ENCODE results near the gene B3GALT6. TPM values are rescaled to one million over a fixed set of nuclear protein-coding genes. Genes with fewer than 3 reads are reported as not detected.

Gene B3GALT6
- total RNA-seq, 1 donor from 2014 or later: 31.9 TPM

DNA sequence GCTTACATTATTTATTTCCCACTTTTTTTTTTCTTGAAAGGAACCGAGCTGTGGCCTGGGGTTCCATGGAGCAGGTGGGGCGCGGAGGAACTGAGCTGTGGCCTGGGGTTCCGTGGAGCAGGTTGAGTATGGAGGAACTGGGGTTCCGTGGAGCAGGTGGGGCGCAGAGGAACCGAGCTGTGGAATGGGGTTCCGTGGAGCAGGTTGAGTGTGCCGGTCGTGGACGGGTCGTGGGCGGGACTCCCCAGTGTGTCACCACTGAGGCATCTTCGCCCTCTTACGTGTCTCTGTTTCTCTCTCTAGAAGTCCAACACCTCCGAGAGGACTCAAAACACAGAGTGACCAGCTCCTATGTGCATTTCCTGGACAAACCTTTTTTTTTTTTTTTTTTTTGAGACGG lies 47.0 kb downstream of the B3GALT6 start:
- Mint-ChIP-seq H3K4me3 (ENCODE audit: low read depth) (no peak overlapping the region), H3K4me1 (ENCODE audit: low read depth) (peaks cover 4% of the 10 kb centered on the region), H3K36me3 (ENCODE audit: insufficient read depth) (no peaks in the 10 kb centered on the region), H3K27ac (no peak overlapping the region), H3K27me3 (no peaks in the 10 kb centered on the region), H3K9me3 (ENCODE audit: low read depth) (no peaks in the 10 kb centered on the region)
- DNase-seq (ENCODE audit: low spot score, unreplicated experiment): no peak
- TF ChIP-seq CTCF (IDR thresholded peaks at IDR 0.05; ENCODE audit: unreplicated experiment): no peak

GRCh38 chr1:1280782-1281481 lies 48.9 kb downstream of the B3GALT6 start:
- H3K4me3 Mint-ChIP-seq (ENCODE audit: low read depth): no peak overlapping the region

DNA sequence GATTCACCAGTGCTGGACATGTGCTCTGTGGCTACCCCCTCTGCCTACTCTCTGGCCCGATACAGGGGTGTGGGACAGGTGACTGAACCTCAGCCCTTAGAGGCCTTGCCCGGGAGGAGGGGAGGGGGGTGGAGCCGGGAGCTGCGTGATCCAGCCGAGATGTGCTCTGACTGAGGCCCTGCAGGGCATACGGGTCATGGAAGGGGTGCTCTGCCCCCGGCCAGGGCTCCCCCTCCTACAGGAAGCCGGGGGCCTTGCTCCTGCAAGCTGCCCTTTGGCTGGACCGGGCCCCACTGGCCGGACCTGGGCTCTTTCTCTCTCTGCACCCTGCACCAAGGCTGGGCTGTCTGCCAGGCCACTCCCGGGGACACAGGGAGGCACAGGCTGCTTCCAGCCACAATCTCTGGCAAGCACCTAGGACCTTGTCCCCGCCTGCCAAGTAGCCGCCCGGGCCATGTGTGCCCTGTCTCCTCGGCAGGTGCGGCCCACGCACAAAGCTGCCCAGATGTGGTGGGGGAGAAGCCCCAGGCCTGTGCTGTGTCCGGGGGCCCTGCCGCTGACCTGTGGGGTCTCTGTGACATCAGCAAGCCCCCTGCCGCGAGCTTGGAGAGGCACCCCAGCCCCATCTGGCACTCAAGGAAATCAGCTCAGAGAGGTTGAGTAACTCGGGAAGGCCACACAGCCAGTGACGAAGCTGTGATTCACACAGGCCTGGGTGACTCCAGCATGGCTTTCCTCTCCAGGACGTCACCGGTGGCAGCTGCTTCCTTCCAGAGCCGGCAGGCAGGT lies 49.7 kb downstream of the B3GALT6 start:
- no peaks in the 10 kb centered on the region for H3K9me3 Mint-ChIP-seq (ENCODE audit: low read depth)
- H3K4me1 Mint-ChIP-seq (ENCODE audit: low read depth): no peaks in the 10 kb centered on the region
- H3K4me3 Mint-ChIP-seq (ENCODE audit: low read depth): no peak overlapping the region
- no peak overlapping the region for H3K27ac Mint-ChIP-seq
- no peak for TF ChIP-seq CTCF (IDR thresholded peaks at IDR 0.05; ENCODE audit: unreplicated experiment)
- H3K36me3 Mint-ChIP-seq (ENCODE audit: insufficient read depth): no peaks in the 10 kb centered on the region
- H3K27me3 Mint-ChIP-seq: no peaks in the 10 kb centered on the region
- no peak for DNase-seq (ENCODE audit: low spot score, unreplicated experiment)

More at GRCh38 chr1:1280782-1281481, 48.9 kb downstream of the B3GALT6 start:
- DNase-seq (ENCODE audit: low spot score, unreplicated experiment): no peak
- no peaks in the 10 kb centered on the region for H3K9me3 Mint-ChIP-seq (ENCODE audit: low read depth)
- H3K27ac Mint-ChIP-seq: no peak overlapping the region
- H3K4me1 Mint-ChIP-seq (ENCODE audit: low read depth): no peaks in the 10 kb centered on the region
- TF ChIP-seq CTCF (IDR thresholded peaks at IDR 0.05; ENCODE audit: unreplicated experiment): no peak
- no peaks in the 10 kb centered on the region for H3K36me3 Mint-ChIP-seq (ENCODE audit: insufficient read depth)
- no peaks in the 10 kb centered on the region for H3K27me3 Mint-ChIP-seq

DNA sequence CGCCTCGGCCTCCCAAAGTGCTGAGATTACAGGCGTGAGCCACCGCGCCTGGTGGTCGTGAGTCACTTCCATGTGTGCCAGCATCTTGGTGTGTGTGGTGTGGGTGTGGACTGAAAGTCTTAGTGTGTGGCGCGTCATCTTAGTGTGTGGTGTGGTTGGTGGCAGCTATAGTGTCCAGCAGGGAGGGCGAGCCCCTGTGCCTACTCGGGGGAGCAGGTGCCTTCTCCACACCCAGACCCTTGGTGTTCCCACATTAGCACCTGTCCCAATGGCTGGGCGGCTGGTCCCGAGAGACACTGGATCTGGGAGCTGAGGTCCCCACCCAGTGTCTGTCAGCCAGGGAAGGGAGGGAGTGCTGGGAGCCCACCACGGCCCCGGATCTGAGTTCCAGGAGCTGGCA lies 51.0 kb downstream of the B3GALT6 start:
- Mint-ChIP-seq H3K4me3 (ENCODE audit: low read depth) (no peak overlapping the region), H3K27me3 (no peaks in the 10 kb centered on the region), H3K36me3 (ENCODE audit: insufficient read depth) (no peaks in the 10 kb centered on the region), H3K4me1 (ENCODE audit: low read depth) (no peaks in the 10 kb centered on the region), H3K27ac (peak overlapping the region; percentile 13), H3K9me3 (ENCODE audit: low read depth) (no peaks in the 10 kb centered on the region)
- no peak for DNase-seq (ENCODE audit: low spot score, unreplicated experiment)
- TF ChIP-seq CTCF (IDR thresholded peaks at IDR 0.05; ENCODE audit: unreplicated experiment): no peak

- H3K9me3 Mint-ChIP-seq (ENCODE audit: low read depth): no peaks in the 10 kb centered on the region
- TF ChIP-seq CTCF (IDR thresholded peaks at IDR 0.05; ENCODE audit: unreplicated experiment): no peak
- H3K4me3 Mint-ChIP-seq (ENCODE audit: low read depth): no peak overlapping the region
- no peak overlapping the region for H3K27ac Mint-ChIP-seq
- H3K36me3 Mint-ChIP-seq (ENCODE audit: insufficient read depth): no peaks in the 10 kb centered on the region
- no peaks in the 10 kb centered on the region for H3K4me1 Mint-ChIP-seq (ENCODE audit: low read depth)
- no peaks in the 10 kb centered on the region for H3K27me3 Mint-ChIP-seq
- no peak for DNase-seq (ENCODE audit: low spot score, unreplicated experiment)
These were observed 51.8 kb downstream of the B3GALT6 start for GRCh38 chr1:1283821-1284220.

Other genes starting within 250 kb of the B3GALT6 start
- gene HES4, start 232.1 kb upstream of the B3GALT6 start, total RNA-seq: 83.8 and 87.4 TPM in 2 replicates
- gene ISG15, start 218.7 kb upstream of the B3GALT6 start, total RNA-seq: 13.6 and 14.3 TPM in 2 replicates
- gene AGRN, start 212.1 kb upstream of the B3GALT6 start, total RNA-seq: 330 and 335 TPM in 2 replicates
- gene RNF223, start 157.9 kb upstream of the B3GALT6 start, total RNA-seq: not detected in 2 replicates
- 21.3 and 23.2 TPM in 2 replicates for gene C1orf159, start 116.1 kb upstream of the B3GALT6 start, total RNA-seq
- 5.0 and 5.5 TPM in 2 replicates for gene TTLL10, start 58.4 kb upstream of the B3GALT6 start, total RNA-seq
- gene TNFRSF18, start 25.6 kb upstream of the B3GALT6 start, total RNA-seq: 0.48 TPM in 1 of 2 replicates, not detected in the other
- gene TNFRSF4, start 18.1 kb upstream of the B3GALT6 start, total RNA-seq: 0.33 and 0.38 TPM in 2 replicates
- gene SDF4, start 236 bp upstream of the B3GALT6 start, total RNA-seq: 103 and 107 TPM in 2 replicates
- 1.7 and 2.7 TPM in 2 replicates for gene C1QTNF12, start 14.5 kb downstream of the B3GALT6 start, total RNA-seq
- gene UBE2J2, start 41.6 kb downstream of the B3GALT6 start, total RNA-seq: 67.0 and 73.6 TPM in 2 replicates
- gene SCNN1D, start 48.2 kb downstream of the B3GALT6 start, total RNA-seq: 7.4 and 11.3 TPM in 2 replicates
- gene ACAP3, start 75.7 kb downstream of the B3GALT6 start, total RNA-seq: 111 and 124 TPM in 2 replicates
- 13.8 and 17.9 TPM in 2 replicates for gene PUSL1, start 76.4 kb downstream of the B3GALT6 start, total RNA-seq
- 163 and 177 TPM in 2 replicates for gene INTS11, start 92.4 kb downstream of the B3GALT6 start, total RNA-seq
- gene CPTP, start 92.6 kb downstream of the B3GALT6 start, total RNA-seq: 16.8 and 17.5 TPM in 2 replicates
- gene TAS1R3, start 99.0 kb downstream of the B3GALT6 start, total RNA-seq: 1.1 and 1.2 TPM in 2 replicates
- 60.1 and 63.1 TPM in 2 replicates for gene DVL1, start 117.2 kb downstream of the B3GALT6 start, total RNA-seq
- 24.3 and 25.0 TPM in 2 replicates for gene MXRA8, start 126.3 kb downstream of the B3GALT6 start, total RNA-seq
- 107 TPM in 2 replicates for gene AURKAIP1, start 143.0 kb downstream of the B3GALT6 start, total RNA-seq
- 381 and 386 TPM in 2 replicates for gene CCNL2, start 167.1 kb downstream of the B3GALT6 start, total RNA-seq
- 104 and 109 TPM in 2 replicates for gene MRPL20, start 175.1 kb downstream of the B3GALT6 start, total RNA-seq
- 15.1 and 18.1 TPM in 2 replicates for gene ANKRD65, start 189.0 kb downstream of the B3GALT6 start, total RNA-seq
- 29.7 and 36.8 TPM in 2 replicates for gene VWA1, start 203.5 kb downstream of the B3GALT6 start, total RNA-seq
- 1.6 and 1.9 TPM in 2 replicates for gene ATAD3C, start 217.5 kb downstream of the B3GALT6 start, total RNA-seq
- 36.7 and 42.0 TPM in 2 replicates for gene ATAD3B, start 239.5 kb downstream of the B3GALT6 start, total RNA-seq